Ishikawa (cell line): Measurements from ENCODE around the gene TLE3.

ENCODE experiments used
- CEBPB ChIP-seq: IDR thresholded peaks from 2 replicates; pipeline ENCODE4 v1.6.1; 2012
- CREB1 ChIP-seq: IDR thresholded peaks from 2 replicates; pipeline ENCODE4 v1.6.1; 2012; ENCODE audit warnings: low read depth
- EGR1 ChIP-seq: IDR thresholded peaks from 2 replicates; pipeline ENCODE4 v1.6.1; 2012
- EP300 ChIP-seq: IDR thresholded peaks from 2 replicates; pipeline ENCODE4 v1.6.1; 2012; ENCODE audit warnings: borderline replicate concordance
- FOXM1 ChIP-seq: IDR thresholded peaks from 2 replicates; pipeline ENCODE4 v1.6.1; 2012; ENCODE audit warnings: low read depth, borderline replicate concordance
- MAX ChIP-seq: IDR thresholded peaks from 2 replicates; pipeline ENCODE4 v1.6.1; 2012
- NFIC ChIP-seq: IDR thresholded peaks from 2 replicates; pipeline ENCODE4 v1.6.1; 2012
- RAD21 ChIP-seq: IDR thresholded peaks from 2 replicates; pipeline ENCODE4 v1.6.1; 2012; ENCODE audit warnings: low read depth
- REST ChIP-seq: IDR thresholded peaks from 2 replicates; pipeline ENCODE4 v1.6.1; 2012; ENCODE audit warnings: low read depth, mild to moderate bottlenecking
- TAF1 ChIP-seq: IDR thresholded peaks from 2 replicates; pipeline ENCODE4 v1.6.1; 2012; ENCODE audit warnings: low read depth, mild to moderate bottlenecking
- TCF12 ChIP-seq: IDR thresholded peaks from 2 replicates; pipeline ENCODE4 v1.6.1; 2012; ENCODE audit warnings: low read depth
- TEAD4 ChIP-seq: IDR thresholded peaks from 2 replicates; pipeline ENCODE4 v1.6.1; 2012
- YY1 ChIP-seq: IDR thresholded peaks from 2 replicates; pipeline ENCODE4 v1.6.1; 2012; ENCODE audit warnings: low read depth
- ZBTB7A ChIP-seq: IDR thresholded peaks from 2 replicates; pipeline ENCODE4 v1.6.1; 2012; ENCODE audit warnings: low read depth
- TF ChIP-seq, protein P1 (sequence below): IDR thresholded peaks from 2 replicates; pipeline ENCODE4 v1.6.1; 2012

TLE3 gene

GRCh38 chr15:70048198-70048565 lies 49.5 kb downstream of the TLE3 start:
- no peak for TF ChIP-seq EP300
- TF ChIP-seq CEBPB, result no peak
- TF ChIP-seq, protein P1, sequence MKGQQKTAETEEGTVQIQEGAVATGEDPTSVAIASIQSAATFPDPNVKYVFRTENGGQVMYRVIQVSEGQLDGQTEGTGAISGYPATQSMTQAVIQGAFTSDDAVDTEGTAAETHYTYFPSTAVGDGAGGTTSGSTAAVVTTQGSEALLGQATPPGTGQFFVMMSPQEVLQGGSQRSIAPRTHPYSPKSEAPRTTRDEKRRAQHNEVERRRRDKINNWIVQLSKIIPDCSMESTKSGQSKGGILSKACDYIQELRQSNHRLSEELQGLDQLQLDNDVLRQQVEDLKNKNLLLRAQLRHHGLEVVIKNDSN, result no peak
- TF ChIP-seq CREB1, result no peak
- TF ChIP-seq MAX, result no peak
- TF ChIP-seq EGR1, result no peak
- TF ChIP-seq REST, result no peak
- TF ChIP-seq ZBTB7A, result no peak
- no peak for TF ChIP-seq FOXM1
- TF ChIP-seq TCF12, result no peak
- TF ChIP-seq TAF1, result no peak
- TF ChIP-seq RAD21, result no peak
- no peak for TF ChIP-seq TEAD4
- no peak for TF ChIP-seq YY1
- no peak for TF ChIP-seq NFIC

DNA sequence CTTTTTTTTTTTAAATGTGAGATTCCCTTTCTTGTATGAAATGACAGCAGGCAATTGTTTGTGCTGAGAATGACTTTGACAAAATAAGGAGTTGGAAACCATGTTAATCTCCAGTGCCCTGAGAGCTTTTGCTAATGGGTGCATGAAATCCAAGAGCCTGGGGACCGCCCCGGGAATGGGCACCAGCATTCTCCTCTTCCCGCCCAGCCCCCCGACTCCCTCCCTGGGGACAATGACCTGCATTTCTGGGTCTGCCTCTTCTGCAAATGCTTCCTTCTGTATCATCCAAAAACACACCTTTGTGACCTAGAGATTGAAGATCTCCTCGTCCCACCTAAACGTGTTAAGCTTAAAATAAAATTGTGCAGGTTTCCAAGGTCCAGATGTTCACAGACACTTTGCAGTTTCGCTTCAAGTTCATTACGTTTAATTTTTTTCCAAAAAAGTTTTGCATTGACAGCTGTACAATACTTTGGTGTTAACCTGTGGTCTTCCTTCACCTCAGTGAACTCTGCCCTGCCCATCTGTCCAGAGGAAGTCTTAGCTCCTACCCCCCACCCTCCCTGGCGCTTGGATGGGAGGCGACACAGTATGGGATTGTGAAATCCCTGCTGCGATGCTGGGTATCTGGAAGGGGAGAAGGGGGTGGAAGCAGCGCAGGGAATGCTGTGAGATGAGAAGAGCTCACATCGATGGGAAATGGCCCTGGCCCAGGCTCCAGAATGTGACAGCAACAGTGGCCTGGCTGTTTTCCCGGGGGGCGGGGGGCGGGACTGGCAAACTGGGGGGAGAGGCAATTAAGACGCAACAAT lies 50.1 kb downstream of the TLE3 start:
- TF ChIP-seq ZBTB7A (no peak), CEBPB (no peak), REST (no peak), CREB1 (no peak), FOXM1 (no peak)
- TF ChIP-seq, protein P1, result no peak

DNA sequence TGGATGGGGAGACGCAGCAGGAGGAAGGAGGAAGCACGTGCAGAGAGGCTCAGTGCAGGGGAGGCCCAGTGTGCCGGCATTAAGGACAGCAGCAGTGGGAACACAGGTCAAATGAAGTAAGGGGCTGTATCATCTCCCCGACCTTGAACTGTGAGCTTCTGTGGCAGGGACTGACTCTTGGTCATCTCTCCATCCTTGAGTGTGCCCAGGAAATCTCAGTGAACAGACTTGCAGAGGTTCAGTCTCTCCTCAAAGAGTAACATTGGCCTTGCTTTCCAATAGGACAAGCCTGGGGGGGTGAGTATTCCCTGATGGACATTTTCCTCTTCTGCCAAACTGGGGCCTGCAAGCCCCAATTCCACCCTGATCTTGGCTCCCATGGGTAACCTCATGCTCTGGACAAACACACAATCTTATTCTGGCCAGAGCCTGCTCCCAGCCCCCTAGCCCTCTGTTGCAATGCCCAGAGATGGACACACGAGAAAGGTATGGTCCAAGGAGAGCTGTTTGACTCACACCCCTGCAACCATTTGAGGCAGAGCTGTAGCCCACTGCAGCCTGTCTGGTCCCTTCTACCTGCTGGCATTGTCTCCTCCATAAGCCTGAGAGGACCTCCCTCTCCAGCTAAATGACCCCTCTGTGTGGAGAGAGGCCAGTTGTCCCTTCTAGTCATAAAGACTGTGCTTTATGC lies 50.9 kb downstream of the TLE3 start:
- TF ChIP-seq REST, result no peak
- TF ChIP-seq TEAD4, result no peak
- no peak for TF ChIP-seq MAX
- no peak for TF ChIP-seq RAD21
- TF ChIP-seq ZBTB7A, result no peak
- TF ChIP-seq EP300, result no peak
- no peak for TF ChIP-seq NFIC
- TF ChIP-seq CEBPB, result no peak
- TF ChIP-seq CREB1, result no peak
- TF ChIP-seq TAF1, result no peak
- TF ChIP-seq, protein P1, result no peak
- TF ChIP-seq YY1, result no peak

- TF ChIP-seq, protein P1, result no peak
- no peak for TF ChIP-seq CREB1
- TF ChIP-seq EGR1, result no peak
- TF ChIP-seq TAF1, result no peak
- no peak for TF ChIP-seq EP300
- no peak for TF ChIP-seq TCF12
- no peak for TF ChIP-seq MAX
- TF ChIP-seq ZBTB7A, result no peak
- no peak for TF ChIP-seq RAD21
- no peak for TF ChIP-seq NFIC
- no peak for TF ChIP-seq YY1
- no peak for TF ChIP-seq CEBPB
- no peak for TF ChIP-seq REST
- no peak for TF ChIP-seq TEAD4
- no peak for TF ChIP-seq FOXM1
Measured at GRCh38 chr15:70045045-70045444, 52.7 kb downstream of the TLE3 start.
